Ishikawa (cell line): ENCODE results near the gene HERC4.

Experiments
- CEBPB ChIP-seq: IDR thresholded peaks from 2 replicates; pipeline ENCODE4 v1.6.1; 2012
- CREB1 ChIP-seq: IDR thresholded peaks from 2 replicates; pipeline ENCODE4 v1.6.1; 2012; ENCODE audit warnings: low read depth
- EGR1 ChIP-seq: IDR thresholded peaks from 2 replicates; pipeline ENCODE4 v1.6.1; 2012
- EP300 ChIP-seq: IDR thresholded peaks from 2 replicates; pipeline ENCODE4 v1.6.1; 2012; ENCODE audit warnings: borderline replicate concordance
- FOXM1 ChIP-seq: IDR thresholded peaks from 2 replicates; pipeline ENCODE4 v1.6.1; 2012; ENCODE audit warnings: low read depth, borderline replicate concordance
- MAX ChIP-seq: IDR thresholded peaks from 2 replicates; pipeline ENCODE4 v1.6.1; 2012
- NFIC ChIP-seq: IDR thresholded peaks from 2 replicates; pipeline ENCODE4 v1.6.1; 2012
- RAD21 ChIP-seq: IDR thresholded peaks from 2 replicates; pipeline ENCODE4 v1.6.1; 2012; ENCODE audit warnings: low read depth
- REST ChIP-seq: IDR thresholded peaks from 2 replicates; pipeline ENCODE4 v1.6.1; 2012; ENCODE audit warnings: low read depth, mild to moderate bottlenecking
- TAF1 ChIP-seq: IDR thresholded peaks from 2 replicates; pipeline ENCODE4 v1.6.1; 2012; ENCODE audit warnings: low read depth, mild to moderate bottlenecking
- TCF12 ChIP-seq: IDR thresholded peaks from 2 replicates; pipeline ENCODE4 v1.6.1; 2012; ENCODE audit warnings: low read depth
- TEAD4 ChIP-seq: IDR thresholded peaks from 2 replicates; pipeline ENCODE4 v1.6.1; 2012
- USF1 ChIP-seq: IDR thresholded peaks from 2 replicates; pipeline ENCODE4 v1.6.1; 2012
- YY1 ChIP-seq: IDR thresholded peaks from 2 replicates; pipeline ENCODE4 v1.6.1; 2012; ENCODE audit warnings: low read depth
- ZBTB7A ChIP-seq: IDR thresholded peaks from 2 replicates; pipeline ENCODE4 v1.6.1; 2012; ENCODE audit warnings: low read depth

The HERC4 gene

GRCh38 chr10:68081916-68082315, 6.8 kb upstream of the HERC4 start:
- TF ChIP-seq CREB1 (no peak), ZBTB7A (no peak), MAX (no peak), CEBPB (no peak), FOXM1 (no peak), TCF12 (no peak), TAF1 (no peak), EP300 (no peak), REST (no peak), YY1 (no peak), RAD21 (no peak), NFIC (no peak), TEAD4 (no peak), USF1 (no peak), EGR1 (no peak)

- TF ChIP-seq EGR1 = no peak
- TF ChIP-seq REST = no peak
- TF ChIP-seq TAF1 = no peak
- no peak for TF ChIP-seq RAD21
- TF ChIP-seq CEBPB = no peak
- TF ChIP-seq EP300 = no peak
- no peak for TF ChIP-seq ZBTB7A
- TF ChIP-seq TCF12 = no peak
- no peak for TF ChIP-seq USF1
- TF ChIP-seq CREB1 = no peak
- no peak for TF ChIP-seq NFIC
- TF ChIP-seq FOXM1 = no peak
- no peak for TF ChIP-seq TEAD4
- TF ChIP-seq YY1 = no peak
- TF ChIP-seq MAX = no peak
These were observed 5.9 kb upstream of the HERC4 start for GRCh38 chr10:68080853-68081431.

- TF ChIP-seq EP300 (no peak), MAX (no peak), NFIC (no peak), USF1 (no peak), EGR1 (no peak), CREB1 (no peak), FOXM1 (no peak), CEBPB (no peak), RAD21 (no peak), ZBTB7A (no peak), YY1 (no peak), TEAD4 (no peak), TCF12 (no peak), TAF1 (no peak), REST (no peak)
These were observed 4.4 kb upstream of the HERC4 start for GRCh38 chr10:68079434-68079833.

GRCh38 chr10:68077026-68077425, 1.9 kb upstream of the HERC4 start:
- no peak for TF ChIP-seq CEBPB
- no peak for TF ChIP-seq RAD21
- TF ChIP-seq TAF1 = no peak
- no peak for TF ChIP-seq USF1
- TF ChIP-seq EGR1 = no peak
- no peak for TF ChIP-seq EP300
- TF ChIP-seq TCF12 = no peak
- TF ChIP-seq FOXM1 = no peak
- no peak for TF ChIP-seq MAX
